GM21526 (cell line): ENCODE results near the gene BOC.

Experiments used
- ATAC-seq: cut with Tn5 transposase; IDR thresholded peaks from one replicate; pipeline ENCODE4 v1.9.1; 2021; ENCODE audit warnings: moderate library complexity; ENCODE audit not compliant: unreplicated experiment, low FRiP score

BOC gene

DNA sequence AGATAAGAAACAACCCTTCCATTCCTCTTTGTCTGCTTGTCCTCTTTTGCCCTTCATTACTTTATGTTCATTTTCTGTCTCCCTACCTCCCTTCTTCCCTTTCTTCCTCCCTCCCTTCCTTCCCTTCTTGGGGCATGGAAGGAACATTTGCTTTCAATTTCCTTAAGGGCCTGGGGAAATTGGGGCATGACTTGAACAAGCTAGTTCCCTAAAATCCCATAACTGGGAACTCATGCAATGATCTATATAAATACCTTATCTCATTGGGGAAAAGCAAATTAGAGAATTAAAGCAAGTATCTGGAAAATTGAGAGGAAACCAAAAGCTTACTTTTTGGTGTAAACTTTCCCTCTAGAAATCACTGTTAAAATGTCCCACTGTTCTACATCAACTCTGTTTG is 35.7 kb downstream of the BOC start:
- no peak for ATAC-seq

DNA sequence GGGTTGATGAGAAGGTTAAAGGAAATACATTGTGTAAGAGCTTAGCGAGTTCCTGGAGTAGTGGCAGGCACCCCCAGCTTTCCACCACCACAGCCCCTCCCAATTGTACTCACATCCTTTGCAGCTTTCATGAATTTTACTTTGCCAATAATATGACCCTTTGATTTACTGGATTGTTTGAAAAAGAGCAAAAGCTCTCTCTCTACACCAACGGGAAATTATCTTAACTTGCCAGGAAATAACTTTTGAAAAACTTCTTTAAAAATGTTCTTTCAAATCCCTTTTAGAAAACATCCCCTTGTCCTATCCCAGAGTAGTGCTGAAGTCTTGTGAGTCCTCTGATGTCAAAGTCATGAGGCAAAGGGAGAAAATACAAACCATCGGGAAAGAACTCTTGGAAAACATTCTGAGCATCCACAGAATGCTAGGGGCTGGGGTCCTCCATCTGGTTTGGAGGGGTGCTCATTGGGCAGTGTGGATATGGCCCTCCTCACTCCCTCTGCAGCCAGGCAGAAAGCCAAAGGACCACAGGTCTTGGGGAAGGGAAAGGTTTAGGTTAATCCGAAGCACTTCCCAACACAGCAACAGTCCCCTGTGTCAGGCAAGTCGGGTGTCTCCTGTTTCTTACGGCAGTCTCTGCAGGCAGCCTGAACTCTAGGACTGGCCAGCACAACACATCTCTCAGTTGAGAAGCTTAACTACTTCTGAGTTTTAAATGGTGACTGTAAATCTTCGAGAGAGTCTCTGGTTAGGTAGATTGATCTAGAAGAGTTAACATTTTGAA is 36.5 kb downstream of the BOC start:
- ATAC-seq = no peak

DNA sequence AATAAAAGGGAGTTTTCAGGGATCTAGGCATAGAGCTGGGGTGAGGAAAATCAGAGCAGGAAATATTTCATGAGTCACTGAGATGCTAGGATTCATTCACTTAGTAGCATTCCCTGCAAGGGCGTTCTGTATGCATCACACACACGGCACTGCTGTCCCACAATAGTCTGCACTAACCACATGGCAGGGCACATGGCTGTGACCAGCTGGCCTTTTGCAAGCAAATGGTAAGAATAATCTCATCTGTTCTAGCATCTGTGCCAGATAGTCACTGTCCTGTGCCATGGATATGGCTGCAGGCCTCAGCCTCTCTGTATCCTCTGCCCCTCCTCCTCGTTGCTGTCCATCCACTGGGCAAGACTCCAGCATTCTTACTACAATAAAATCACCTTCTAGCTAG is 37.8 kb downstream of the BOC start:
- ATAC-seq = no peak

DNA sequence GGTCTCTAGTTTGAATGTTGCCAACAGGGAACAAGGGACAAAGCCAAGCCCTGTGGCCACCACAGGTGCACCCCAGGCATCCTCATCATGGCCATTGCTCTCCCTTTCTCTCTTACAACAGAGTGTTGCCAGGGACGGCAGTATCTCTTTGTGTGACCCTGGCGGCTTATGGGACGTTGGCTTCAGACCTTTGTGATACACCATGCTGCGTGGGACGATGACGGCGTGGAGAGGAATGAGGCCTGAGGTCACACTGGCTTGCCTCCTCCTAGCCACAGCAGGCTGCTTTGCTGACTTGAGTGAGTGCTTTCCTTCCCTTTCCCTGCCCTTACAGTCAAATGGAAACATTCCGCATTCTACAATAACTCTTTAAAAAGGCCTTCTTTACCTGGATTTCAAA is 38.2 kb downstream of the BOC start:
- no peak for ATAC-seq

DNA sequence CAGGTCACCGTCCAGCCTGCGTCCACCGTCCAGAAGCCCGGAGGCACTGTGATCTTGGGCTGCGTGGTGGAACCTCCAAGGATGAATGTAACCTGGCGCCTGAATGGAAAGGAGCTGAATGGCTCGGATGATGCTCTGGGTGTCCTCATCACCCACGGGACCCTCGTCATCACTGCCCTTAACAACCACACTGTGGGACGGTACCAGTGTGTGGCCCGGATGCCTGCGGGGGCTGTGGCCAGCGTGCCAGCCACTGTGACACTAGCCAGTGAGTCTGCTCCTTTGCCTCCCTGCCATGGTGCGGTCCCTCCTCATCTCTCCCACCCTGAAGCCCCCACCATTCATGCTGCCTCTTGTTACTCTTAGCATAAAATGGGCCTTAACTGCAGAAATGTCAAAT is 39.2 kb downstream of the BOC start:
- ATAC-seq = no peak

DNA sequence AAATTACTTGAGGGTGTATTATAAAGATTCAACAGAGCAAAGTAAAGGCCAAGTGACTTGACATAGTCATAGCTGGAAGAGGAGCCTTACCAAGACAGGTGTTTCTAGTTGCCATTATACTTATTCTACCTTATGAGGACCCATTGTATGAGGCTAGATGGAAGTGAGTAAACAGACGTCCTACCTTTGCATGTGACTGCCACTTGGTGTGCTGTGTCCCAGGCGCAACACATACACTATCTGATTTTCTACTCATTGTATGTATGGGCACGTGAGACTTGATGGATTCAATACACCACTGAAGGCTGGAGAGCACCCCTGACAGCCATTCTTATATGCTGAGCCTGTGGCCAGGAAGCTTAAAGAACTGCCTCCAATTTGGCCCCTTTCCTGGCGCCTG is 40.5 kb downstream of the BOC start:
- no peak for ATAC-seq

DNA sequence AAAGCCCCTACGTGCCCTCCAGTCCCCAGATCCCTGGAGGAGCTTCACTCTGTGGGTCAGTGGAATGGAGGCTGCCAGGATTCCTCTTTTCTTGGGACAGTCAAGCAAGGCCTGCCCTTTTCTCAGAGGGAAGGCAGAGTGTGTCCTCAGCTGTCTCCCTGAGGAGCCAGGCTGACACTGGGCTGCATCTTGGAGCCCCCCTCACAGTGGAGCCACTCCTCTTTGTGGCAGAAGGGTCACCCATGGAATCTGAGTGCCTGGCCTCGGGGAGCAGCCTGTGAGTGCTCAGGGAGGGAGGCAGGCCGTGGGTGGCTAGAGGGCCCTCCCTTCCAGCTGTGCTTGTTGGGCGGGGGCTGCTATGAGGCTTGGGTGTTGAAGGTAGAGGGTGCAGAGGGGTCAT is 41.2 kb downstream of the BOC start:
- ATAC-seq = no peak

DNA sequence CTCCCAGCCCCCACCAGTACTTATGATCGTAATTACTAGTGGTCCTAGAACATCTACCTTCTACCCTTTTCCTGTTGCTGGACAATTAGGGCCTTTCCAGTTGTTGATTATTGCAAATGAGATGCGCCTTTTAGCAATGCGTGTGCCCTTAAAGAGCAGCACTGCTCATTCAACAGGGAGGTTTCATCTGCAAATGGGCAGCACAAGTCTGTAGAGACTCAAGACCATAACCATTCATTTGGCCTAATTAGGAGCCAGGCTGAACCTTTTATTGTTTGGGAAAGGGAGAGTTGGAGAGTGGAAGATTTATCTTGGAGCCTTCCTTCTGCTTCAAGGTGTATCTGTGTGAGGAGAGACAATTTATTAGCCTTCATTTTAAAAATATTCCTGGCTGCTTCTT is 42.3 kb downstream of the BOC start:
- ATAC-seq = no peak

DNA sequence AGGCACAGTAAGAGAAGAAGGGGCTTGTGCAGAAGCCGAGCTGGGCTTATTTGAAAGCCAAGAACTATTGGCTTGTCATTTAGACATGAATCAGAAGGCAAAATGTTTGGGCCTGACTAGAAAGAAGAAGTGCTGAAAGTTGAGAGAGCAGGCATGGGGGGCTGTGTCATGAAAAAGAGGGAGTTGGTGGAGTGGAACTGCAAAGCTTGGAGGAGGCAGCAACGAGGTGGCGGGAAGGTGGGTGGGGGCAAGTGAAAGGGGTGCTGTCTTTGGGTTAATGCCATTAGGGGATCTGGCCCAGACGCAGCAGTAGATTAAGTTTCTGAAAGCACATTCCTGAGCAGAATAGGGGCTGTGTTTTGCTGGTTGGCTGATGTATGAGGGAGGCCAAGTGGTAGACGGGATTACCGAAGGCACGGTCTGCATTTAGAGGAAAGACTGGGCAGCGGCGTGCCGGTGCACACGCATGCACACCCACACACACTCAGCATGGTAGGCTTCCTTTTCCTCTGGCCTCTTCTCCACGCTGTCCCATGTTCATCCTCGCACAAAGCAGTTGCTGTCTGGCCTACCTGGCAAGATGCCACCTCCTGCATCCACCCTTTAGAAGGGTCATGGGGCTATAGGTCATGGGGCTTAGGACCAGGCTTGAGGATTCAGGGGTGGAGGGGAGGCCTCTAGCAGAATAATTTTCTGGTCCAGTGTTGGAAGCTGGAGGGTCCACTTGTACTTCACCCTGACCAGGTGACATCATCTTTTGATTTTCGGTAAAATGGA is 43.0 kb downstream of the BOC start:
- ATAC-seq = no peak

DNA sequence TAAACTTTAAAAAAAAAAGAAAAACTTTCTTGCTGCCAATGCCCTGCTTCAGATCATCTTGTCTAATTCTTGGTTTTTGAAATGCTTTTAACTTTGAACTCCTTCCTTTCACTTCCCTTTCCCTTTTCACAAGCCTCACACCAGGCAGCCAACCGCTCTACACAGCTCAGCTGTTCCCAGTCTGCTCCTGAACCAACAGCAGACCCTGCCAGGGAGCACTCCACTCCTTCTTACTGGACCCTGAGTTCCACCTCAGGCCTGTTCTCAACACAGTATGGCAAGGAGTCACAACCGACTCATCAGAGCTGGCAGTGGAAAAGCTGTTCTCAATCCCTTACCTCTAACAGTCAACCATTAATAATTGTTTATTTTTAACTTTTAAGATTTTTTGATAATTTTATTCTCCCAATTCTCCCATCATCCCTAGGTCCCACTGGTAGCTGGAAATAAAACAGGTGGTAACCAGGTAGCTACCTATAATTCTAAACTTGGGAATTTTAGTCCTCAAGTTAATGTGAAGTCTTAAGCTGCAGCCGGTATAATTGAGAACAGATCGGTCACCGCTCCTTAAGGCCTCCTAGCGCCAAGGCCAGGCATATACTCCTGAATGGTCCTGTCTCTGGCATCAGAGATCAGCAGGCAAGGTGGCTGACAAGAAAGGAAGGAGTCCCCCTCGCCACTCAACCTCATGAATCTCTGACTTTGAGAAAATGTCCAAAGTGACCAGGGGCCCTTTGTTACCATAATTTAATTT is 43.9 kb downstream of the BOC start:
- ATAC-seq = no peak

DNA sequence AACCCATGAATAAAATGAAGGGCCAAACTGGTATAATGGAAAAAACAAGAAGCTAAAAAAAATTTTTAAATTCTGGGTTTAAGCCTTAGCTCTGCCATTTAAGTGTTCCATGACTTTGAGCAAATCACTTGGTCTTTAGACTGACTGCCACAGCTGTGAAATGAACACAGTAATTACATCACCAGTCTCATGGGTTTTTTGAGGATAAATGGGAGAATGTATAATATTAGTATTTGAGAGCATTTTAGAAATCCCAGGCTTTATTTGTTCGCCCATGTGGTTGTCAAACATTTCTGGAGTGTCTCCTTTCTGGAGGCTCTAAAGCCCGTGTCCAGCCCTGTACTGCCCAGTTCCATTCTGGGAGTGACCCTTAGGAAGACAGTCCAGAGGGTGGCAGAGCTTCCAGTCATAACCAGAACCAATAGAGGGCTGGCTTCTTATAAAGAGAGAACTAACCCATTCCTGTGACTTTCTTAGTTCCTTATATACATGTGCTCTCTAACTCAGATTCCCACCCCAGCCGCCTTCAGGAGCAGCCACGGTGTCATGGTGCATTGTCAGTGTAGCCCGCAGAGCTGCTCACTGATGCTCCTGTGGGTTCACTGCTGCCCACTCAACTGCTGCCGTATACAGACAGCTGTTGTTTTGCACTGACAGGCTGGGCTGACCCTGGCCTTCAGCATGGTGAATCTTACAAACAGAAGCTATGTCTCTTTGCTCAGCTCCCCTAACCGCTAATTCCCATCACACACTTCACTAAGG is 44.7 kb downstream of the BOC start:
- ATAC-seq = no peak

DNA sequence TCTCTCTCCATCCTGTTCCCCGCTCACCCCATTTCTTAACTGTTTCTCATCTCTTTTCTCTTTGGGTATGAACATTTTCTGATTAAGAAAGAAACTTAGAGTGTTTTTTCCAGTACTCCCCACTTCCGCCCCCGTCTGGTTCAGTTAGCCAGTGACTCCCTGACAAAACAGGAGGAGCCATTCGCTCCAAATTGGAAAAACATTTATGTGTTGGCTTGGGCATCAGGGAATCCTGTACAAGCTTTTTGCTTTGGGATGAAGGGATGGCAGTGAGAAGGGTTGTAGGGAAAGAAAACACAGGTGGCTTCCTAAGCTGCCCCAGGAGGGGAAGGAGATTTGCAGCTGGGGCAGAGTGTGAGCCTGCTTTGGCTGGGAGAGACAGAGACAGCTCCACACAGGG is 47.0 kb downstream of the BOC start:
- no peak for ATAC-seq

DNA sequence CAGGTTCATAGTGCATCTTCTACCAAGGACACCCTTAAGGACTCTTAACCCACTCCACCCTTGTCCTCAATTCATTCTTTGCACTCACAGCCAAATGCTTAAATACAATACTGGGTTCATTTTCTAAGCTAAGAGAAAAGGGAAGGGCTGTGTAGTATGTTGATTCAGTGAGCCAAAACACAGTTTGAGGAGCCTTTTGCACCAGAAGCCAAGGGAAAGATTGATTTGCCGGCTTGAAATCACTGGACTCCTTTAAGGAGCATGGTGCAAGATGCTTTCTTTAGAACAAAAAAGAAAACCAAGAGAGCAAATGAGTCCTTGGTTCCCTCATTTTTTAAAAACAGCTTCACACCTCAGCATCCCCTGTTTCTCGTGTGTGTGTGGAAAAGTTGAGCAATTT is 47.8 kb downstream of the BOC start:
- no peak for ATAC-seq

DNA sequence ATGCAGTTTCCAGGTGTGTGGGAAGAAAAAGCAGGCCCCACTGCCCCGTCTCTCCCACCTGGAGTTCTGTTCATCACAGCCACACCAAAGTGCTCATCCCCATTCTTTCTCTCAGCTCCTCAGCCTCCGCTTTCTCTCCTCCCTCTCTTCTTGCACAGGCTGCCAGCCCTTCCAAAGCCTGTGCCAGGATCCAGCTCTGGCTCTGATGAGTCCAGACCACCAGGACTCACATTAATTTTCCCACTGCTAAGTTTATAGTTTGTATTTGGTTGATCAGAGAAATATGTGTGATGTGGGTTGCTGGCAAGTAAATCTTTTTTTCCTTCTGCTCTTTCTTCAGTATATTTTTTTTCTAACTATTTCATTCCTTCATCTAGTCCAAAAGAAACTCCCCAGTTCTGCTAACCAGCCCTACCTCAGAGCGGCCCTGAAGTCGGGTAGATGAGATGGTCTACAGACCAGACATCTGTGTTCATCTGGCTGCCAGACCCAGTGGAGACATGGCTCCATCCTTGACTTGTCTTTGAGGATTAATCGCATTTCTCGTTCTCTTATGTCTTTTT is 49.8 kb downstream of the BOC start:
- ATAC-seq = no peak

DNA sequence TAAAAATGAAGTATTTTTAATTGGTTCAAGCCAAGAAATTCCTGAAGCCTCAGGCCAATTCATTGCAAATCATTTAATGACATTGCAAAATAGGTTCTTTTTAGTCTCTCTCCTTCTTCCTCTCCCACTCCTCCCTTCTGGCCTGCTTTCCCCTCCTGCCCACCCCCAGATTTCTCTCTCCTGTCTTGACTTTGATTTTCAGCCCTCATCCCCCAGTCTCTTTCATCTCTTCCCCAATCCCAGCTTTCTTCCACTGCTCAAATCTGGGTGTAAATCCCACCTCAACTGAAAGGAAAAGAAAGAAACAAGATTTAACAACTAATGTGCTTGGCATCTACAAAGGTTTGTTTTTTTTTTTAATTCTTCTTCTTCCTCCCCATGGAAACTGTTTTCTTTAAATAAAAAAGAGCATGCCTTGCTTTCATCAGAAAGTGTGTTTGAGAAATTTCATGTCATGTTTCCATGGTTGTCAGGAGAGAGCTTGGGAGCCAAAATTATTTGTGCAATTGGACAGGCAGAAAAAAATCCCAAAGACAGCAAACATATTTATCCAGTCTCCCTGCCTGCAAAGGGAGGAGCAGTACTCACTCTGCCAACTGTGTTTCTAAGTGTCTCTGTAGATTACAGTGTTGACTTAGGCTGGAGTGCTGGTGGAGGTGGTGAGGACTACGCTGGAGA is 50.4 kb downstream of the BOC start:
- no peak for ATAC-seq

DNA sequence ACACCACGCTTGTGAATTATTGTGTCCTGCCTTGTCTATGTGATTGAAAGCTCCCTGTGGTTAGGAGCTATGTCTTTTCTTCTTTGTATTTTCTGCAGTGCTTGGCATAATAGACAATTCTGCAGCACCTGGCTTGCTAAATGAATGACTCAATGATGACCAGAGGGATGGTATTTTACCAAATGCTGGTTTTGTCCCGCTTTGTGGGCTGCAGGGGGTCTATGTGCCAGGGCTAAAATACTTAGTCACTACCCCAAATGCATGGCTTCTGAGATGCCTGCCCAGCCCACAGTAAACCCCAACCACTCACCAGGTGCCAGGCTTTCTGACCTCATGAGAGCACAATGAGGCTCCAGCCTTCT is 50.9 kb downstream of the BOC start:
- ATAC-seq = no peak

DNA sequence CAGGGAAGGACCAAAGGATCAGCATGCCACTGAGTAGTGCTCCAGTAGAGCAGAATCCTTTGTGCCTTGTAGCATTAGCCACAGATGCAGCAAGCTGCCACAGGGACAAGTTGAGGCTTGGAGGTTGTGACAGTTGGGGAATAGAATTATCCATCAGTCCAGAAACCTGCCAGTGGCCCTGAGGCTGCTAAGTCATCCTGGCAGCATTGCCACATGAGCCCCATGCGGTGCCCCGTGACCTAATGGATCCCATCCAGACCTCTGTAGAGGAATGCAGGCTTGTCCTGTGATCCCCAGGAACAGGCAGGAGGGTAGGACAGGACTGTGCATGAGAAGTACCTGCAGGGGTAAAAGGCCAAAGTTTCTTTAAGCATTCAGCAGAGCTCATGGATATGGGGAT is 51.7 kb downstream of the BOC start:
- no peak for ATAC-seq

DNA sequence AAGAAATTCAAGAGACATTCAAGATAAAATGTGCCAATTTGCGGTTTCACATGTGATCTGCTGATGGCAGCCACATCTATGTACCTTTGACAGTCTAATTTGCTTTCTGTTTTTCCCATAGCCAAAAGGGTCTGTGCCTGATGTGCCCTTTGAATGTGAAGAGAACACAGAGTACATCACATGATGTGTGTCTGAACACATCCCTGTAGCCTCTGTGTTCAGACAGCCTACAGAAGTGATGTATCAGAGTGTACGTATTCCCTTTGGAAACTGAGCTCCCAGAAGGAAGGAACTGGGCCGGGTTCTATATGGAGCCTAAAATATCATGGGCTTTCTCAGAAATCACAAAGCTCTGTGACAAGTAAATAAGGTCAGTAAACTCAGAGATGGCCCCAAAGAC is 52.4 kb downstream of the BOC start:
- ATAC-seq = no peak

DNA sequence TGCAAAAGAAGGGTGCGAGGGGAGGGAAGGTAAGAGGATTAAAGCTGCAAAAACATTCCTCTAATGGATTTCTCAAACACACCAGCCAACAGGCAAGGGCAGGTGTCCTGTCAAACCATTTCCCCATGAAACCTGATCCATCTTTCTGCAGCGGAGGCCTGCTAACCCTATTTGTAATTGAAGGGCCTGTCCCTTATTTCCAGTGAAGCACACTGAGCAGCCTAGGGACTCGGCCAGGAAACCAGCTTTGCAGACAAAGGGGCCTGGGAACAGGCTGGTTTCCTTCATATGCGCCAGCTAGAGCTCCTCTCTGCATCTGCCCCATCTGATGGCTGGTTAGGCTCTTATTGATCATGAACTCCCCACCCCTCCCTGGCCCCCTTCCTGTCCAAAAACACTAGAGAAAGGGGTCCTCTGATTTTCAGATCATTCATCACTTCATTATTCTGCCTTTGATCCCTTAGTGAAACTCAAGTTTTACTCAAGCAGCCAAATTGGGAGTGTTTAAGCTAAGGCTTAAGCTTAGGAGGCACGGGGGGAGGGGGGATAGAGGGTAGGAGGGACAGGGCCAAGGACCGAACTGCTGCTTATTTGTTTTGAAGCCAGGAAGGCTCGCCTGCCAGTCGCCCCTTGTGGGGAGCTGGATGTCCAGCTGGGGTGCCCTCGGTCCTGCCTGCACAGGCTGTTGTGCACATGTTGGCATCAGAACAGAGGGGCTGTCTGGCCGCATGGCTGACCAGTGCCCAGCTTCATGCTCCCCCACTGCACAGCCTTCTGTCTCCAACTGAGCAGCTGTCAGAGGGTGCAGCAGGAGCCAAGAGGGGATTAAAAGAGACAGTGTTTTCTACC is 53.1 kb downstream of the BOC start:
- ATAC-seq = no peak
